ENCODE data around the gene MGAT5.

Gene MGAT5

DNA sequence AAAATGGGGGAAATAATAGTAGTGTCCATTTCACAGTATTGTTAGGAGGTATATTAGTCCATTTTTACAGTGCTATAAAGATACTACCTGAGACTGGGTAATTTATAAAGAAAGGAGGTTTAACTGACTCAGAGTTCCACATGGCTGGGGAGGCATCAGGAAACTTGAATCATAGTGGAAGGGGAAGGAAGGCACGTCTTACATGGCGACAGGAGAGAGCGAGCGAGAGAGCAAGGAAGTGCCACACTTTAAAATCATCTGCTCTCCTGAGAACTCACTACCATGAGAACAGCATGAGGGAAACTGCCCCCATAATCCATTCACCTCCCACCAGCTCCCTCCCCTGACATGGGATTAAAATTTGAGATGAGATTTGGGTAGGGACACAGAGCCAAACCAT is 23.4 kb downstream of the MGAT5 start:
- TF ChIP-seq TEAD4 (IDR thresholded peaks at IDR 0.05) (no peak), RAD21 (IDR thresholded peaks at IDR 0.05; ENCODE audit: low read depth) (no peak), EP300 (IDR thresholded peaks at IDR 0.05; ENCODE audit: borderline replicate concordance) (no peak), FOXM1 (IDR thresholded peaks at IDR 0.05; ENCODE audit: borderline replicate concordance, low read depth) (no peak), CREB1 (IDR thresholded peaks at IDR 0.05; ENCODE audit: low read depth) (no peak)
- TF ChIP-seq, protein P1, sequence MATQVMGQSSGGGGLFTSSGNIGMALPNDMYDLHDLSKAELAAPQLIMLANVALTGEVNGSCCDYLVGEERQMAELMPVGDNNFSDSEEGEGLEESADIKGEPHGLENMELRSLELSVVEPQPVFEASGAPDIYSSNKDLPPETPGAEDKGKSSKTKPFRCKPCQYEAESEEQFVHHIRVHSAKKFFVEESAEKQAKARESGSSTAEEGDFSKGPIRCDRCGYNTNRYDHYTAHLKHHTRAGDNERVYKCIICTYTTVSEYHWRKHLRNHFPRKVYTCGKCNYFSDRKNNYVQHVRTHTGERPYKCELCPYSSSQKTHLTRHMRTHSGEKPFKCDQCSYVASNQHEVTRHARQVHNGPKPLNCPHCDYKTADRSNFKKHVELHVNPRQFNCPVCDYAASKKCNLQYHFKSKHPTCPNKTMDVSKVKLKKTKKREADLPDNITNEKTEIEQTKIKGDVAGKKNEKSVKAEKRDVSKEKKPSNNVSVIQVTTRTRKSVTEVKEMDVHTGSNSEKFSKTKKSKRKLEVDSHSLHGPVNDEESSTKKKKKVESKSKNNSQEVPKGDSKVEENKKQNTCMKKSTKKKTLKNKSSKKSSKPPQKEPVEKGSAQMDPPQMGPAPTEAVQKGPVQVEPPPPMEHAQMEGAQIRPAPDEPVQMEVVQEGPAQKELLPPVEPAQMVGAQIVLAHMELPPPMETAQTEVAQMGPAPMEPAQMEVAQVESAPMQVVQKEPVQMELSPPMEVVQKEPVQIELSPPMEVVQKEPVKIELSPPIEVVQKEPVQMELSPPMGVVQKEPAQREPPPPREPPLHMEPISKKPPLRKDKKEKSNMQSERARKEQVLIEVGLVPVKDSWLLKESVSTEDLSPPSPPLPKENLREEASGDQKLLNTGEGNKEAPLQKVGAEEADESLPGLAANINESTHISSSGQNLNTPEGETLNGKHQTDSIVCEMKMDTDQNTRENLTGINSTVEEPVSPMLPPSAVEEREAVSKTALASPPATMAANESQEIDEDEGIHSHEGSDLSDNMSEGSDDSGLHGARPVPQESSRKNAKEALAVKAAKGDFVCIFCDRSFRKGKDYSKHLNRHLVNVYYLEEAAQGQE (IDR thresholded peaks at IDR 0.05; ENCODE audit: low read depth): no peak

DNA sequence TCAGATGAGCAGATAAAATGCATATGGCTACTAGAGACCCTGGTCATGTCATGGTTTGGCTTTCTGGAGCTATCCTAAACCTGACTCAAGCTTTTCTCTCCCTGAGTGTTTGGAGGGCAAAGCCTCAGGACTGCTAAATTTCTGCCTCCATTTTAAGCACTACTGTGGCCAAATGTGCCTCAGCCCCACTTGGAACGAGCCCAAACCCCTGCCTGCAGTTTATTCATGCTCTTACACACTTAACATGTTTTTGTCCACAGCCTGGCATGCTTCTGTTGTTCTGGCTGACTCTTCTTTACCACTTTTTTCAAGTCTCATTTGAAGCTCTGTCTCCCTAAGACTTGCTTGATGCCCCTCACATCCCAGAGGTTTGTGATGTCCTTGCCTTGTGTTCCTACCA is 24.7 kb downstream of the MGAT5 start:
- no peak for TF ChIP-seq TEAD4 (IDR thresholded peaks at IDR 0.05)
- no peak for TF ChIP-seq NFIC (IDR thresholded peaks at IDR 0.05)
- no peak for TF ChIP-seq EGR1 (IDR thresholded peaks at IDR 0.05)
- TF ChIP-seq, protein P2, sequence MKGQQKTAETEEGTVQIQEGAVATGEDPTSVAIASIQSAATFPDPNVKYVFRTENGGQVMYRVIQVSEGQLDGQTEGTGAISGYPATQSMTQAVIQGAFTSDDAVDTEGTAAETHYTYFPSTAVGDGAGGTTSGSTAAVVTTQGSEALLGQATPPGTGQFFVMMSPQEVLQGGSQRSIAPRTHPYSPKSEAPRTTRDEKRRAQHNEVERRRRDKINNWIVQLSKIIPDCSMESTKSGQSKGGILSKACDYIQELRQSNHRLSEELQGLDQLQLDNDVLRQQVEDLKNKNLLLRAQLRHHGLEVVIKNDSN (IDR thresholded peaks at IDR 0.05): no peak
- TF ChIP-seq EP300 (IDR thresholded peaks at IDR 0.05; ENCODE audit: borderline replicate concordance): no peak
- no peak for TF ChIP-seq CEBPB (IDR thresholded peaks at IDR 0.05)
- no peak for TF ChIP-seq CREB1 (IDR thresholded peaks at IDR 0.05; ENCODE audit: low read depth)
- no peak for TF ChIP-seq FOXM1 (IDR thresholded peaks at IDR 0.05; ENCODE audit: borderline replicate concordance, low read depth)
- TF ChIP-seq TAF1 (IDR thresholded peaks at IDR 0.05; ENCODE audit: low read depth): no peak
- TF ChIP-seq YY1 (IDR thresholded peaks at IDR 0.05; ENCODE audit: low read depth): no peak
- TF ChIP-seq ZBTB7A (IDR thresholded peaks at IDR 0.05; ENCODE audit: low read depth): no peak
- TF ChIP-seq, protein P1 (IDR thresholded peaks at IDR 0.05; ENCODE audit: low read depth): no peak
- TF ChIP-seq, protein P3, sequence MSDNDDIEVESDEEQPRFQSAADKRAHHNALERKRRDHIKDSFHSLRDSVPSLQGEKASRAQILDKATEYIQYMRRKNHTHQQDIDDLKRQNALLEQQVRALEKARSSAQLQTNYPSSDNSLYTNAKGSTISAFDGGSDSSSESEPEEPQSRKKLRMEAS (IDR thresholded peaks at IDR 0.05): no peak
- no peak for TF ChIP-seq RAD21 (IDR thresholded peaks at IDR 0.05; ENCODE audit: low read depth)
- no peak for TF ChIP-seq TCF12 (IDR thresholded peaks at IDR 0.05; ENCODE audit: low read depth)

- TF ChIP-seq YY1 (IDR thresholded peaks at IDR 0.05; ENCODE audit: low read depth) (no peak), TEAD4 (IDR thresholded peaks at IDR 0.05) (no peak), RAD21 (IDR thresholded peaks at IDR 0.05; ENCODE audit: low read depth) (no peak), NFIC (IDR thresholded peaks at IDR 0.05) (no peak), ZBTB7A (IDR thresholded peaks at IDR 0.05; ENCODE audit: low read depth) (no peak), EP300 (IDR thresholded peaks at IDR 0.05; ENCODE audit: borderline replicate concordance) (no peak), CEBPB (IDR thresholded peaks at IDR 0.05) (no peak), FOXM1 (IDR thresholded peaks at IDR 0.05; ENCODE audit: borderline replicate concordance, low read depth) (no peak), EGR1 (IDR thresholded peaks at IDR 0.05) (no peak), CREB1 (IDR thresholded peaks at IDR 0.05; ENCODE audit: low read depth) (no peak), TAF1 (IDR thresholded peaks at IDR 0.05; ENCODE audit: low read depth) (no peak), TCF12 (IDR thresholded peaks at IDR 0.05; ENCODE audit: low read depth) (no peak)
- TF ChIP-seq, protein P1 (IDR thresholded peaks at IDR 0.05; ENCODE audit: low read depth): no peak
- TF ChIP-seq, protein P2 (IDR thresholded peaks at IDR 0.05): no peak
- TF ChIP-seq, protein P3 (IDR thresholded peaks at IDR 0.05): no peak
These were observed 25.5 kb downstream of the MGAT5 start for GRCh38 chr2:134279417-134279816.

GRCh38 chr2:134280231-134280630 is 26.4 kb downstream of the MGAT5 start:
- TF ChIP-seq, protein P2 (IDR thresholded peaks at IDR 0.05): no peak
- TF ChIP-seq, protein P3 (IDR thresholded peaks at IDR 0.05): no peak
- TF ChIP-seq ZBTB7A (IDR thresholded peaks at IDR 0.05; ENCODE audit: low read depth) (no peak), NFIC (IDR thresholded peaks at IDR 0.05) (no peak), FOXM1 (IDR thresholded peaks at IDR 0.05; ENCODE audit: borderline replicate concordance, low read depth) (no peak), TEAD4 (IDR thresholded peaks at IDR 0.05) (no peak), EP300 (IDR thresholded peaks at IDR 0.05; ENCODE audit: borderline replicate concordance) (no peak), TCF12 (IDR thresholded peaks at IDR 0.05; ENCODE audit: low read depth) (no peak)
- TF ChIP-seq, protein P1 (IDR thresholded peaks at IDR 0.05; ENCODE audit: low read depth): no peak
